ENCODE data around the gene WDR74. TPM values are rescaled to one million over a fixed set of nuclear protein-coding genes. Genes with fewer than 3 reads are reported as not detected.

WDR74 gene
- total RNA-seq, 2 donors from 2014 or later = 17.8 to 26.8 TPM

DNA sequence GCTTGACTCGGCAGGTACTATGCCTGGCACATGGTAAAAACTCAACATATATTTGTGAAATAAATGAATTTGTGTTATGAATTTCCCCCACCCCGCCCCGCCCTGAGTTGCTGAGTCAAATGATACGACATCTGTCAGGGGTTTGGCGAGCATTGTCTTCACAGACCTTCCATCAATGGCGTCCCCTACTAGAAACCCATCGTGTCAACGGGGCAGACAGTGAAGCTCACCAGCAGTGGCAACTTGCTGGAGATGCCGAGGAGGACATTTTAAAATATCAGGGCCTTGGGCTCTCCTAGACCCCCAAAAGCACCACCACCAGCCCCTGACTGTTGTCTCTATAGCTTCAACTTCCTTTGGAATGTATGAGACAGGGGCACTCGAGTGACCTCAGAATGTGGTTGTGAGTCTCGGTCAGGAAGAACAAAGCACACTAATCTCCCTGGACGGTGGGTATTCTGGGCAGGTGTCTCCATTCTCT is 33.4 kb downstream of the WDR74 start:
- TF ChIP-seq CTCF (IDR thresholded peaks at IDR 0.05) = no peak
- peak overlapping the region; percentile 72 to 87 for H3K4me3 ChIP-seq
- peak overlapping the region; percentile 91 to 93 for H3K27ac ChIP-seq
- no peaks in the 10 kb centered on the region for H3K9me3 ChIP-seq
- H3K36me3 ChIP-seq = peaks cover 24% of the 10 kb centered on the region
- H3K27me3 ChIP-seq = no peaks in the 10 kb centered on the region
- peaks cover 0 to 33% of the 10 kb centered on the region in 2 donors for H3K4me1 ChIP-seq
- no peak for DNase-seq (ENCODE audit: low spot score)

DNA sequence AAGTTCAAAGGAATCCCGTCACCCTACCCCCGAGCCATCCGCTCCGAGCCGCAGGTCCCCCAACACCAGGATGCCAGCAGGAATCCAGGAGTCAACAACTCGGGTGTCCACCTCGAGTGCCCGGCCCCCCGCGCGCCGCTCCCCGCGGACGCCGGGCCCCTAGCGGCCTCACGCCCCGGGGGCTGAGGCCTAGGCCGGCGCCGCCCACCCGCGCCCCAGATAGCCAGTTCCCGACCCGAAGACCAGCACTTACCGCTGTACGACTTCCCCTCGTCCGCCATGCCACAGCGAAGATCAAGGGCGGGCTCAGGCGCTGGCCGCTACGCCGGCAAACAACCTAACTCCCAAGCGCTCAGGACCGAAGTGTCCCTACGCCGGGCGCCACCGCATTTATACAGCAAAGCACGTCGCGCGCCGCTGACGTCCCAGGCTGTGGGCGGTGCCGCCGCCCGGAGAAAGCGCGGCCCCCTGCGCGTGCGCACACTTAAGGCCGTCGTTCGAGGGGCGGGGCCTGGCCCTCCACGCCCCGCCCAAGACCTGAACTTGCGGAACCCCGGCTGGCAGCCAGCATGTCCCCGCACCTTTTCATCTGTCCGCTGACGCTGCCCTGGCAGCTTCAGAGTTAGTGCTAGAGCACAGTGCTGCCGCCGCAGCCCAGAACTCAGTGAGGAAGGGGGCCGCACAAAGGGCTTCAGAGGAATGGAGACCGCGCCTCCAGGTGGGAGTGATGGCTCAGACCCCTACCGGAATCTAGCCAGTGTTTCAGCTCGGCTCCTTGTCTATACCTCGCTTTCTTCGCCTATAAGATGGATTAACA is 34.1 kb downstream of the WDR74 start, which contains the start of gene NXF1:
Gene NXF1, minus strand, starts transcription at position 365 of the 817 bp plus-strand sequence. Its CDS starts 84 bp downstream, at position 281.
- peak within 1 kb of the TSS; percentile 72 to 87 for H3K4me3 ChIP-seq
- H3K27ac ChIP-seq = peak within 1 kb of the TSS; percentile 91 to 93
- peaks cover 0 to 33% of the 10 kb centered on the region in 2 donors for H3K4me1 ChIP-seq
- peak in 1 of 2 donors; percentile 41 for TF ChIP-seq CTCF (IDR thresholded peaks at IDR 0.05)
- H3K9me3 ChIP-seq = no peaks in the 10 kb centered on the region
- peak; percentile 96 for DNase-seq (ENCODE audit: low spot score)
- peaks cover 31% of the 10 kb centered on the region for H3K36me3 ChIP-seq
- no peaks in the 10 kb centered on the region for H3K27me3 ChIP-seq

GRCh38 chr11:62804310-62805075 is 34.9 kb downstream of the WDR74 start:
- no peaks in the 10 kb centered on the region for H3K27me3 ChIP-seq
- TF ChIP-seq CTCF (IDR thresholded peaks at IDR 0.05) = no peak
- peaks cover 0 to 33% of the 10 kb centered on the region in 2 donors for H3K4me1 ChIP-seq
- peak overlapping the region; percentile 91 to 93 for H3K27ac ChIP-seq
- peak; percentile 65 for DNase-seq (ENCODE audit: low spot score)
- peak overlapping the region; percentile 72 to 87 for H3K4me3 ChIP-seq
- H3K36me3 ChIP-seq = peaks cover 39% of the 10 kb centered on the region
- no peaks in the 10 kb centered on the region for H3K9me3 ChIP-seq

DNA sequence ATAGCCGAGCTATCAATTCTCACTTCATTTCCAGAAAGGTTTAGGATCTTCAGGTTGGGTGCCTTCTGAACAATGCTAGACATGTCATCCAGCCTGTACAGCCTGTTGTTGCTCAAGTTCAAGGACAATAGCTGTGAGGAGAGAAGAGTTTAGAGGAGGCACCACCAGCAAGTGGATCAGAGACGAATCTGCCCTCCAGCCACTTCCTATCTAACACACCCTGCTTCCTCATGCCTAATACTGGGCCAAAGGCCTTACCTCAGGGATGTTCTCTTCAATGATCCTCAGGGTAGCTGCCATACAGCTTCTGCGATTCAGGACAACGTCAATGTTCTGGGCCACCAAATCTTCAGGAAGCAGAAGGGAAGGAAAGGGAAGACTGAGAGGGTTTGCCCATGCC is 38.3 kb downstream of the WDR74 start:
- Histone ChIP-seq H3K36me3 (peaks cover 73% of the 10 kb centered on the region), H3K4me1 (peaks cover 0 to 23% of the 10 kb centered on the region in 2 donors), H3K9me3 (no peaks in the 10 kb centered on the region), H3K27ac (no peak overlapping the region), H3K27me3 (no peaks in the 10 kb centered on the region), H3K4me3 (no peak overlapping the region)
- no peak for DNase-seq (ENCODE audit: low spot score)
- no peak for TF ChIP-seq CTCF (IDR thresholded peaks at IDR 0.05)

DNA sequence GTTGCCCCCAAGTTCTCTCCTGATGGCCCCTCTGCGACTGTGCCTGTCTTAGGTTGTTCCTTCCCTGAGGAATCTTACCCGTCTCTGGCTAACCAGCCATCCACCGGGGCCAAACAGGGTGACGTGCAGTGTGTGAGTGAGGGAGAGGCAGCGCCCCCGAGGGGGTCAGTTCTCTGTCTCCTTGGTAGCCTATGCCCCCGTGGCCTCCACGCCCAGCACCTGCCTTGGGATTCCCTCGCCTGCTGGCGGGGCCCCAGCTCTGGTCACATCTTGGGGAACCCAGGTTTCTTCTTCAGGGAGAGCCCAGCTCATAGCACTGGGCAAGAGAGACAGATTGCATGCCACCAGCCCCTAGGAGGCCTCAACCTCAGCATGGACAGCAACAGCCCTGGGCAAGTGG is 39.9 kb downstream of the WDR74 start:
- no peak for TF ChIP-seq CTCF (IDR thresholded peaks at IDR 0.05)
- Histone ChIP-seq H3K27ac (no peak overlapping the region), H3K4me1 (peaks cover 0 to 17% of the 10 kb centered on the region in 2 donors), H3K9me3 (no peaks in the 10 kb centered on the region), H3K27me3 (no peaks in the 10 kb centered on the region), H3K4me3 (no peak overlapping the region), H3K36me3 (peaks cover 89% of the 10 kb centered on the region)
- DNase-seq (ENCODE audit: low spot score) = no peak
